ENCODE data around the gene SP5. TPM values are rescaled to one million over a fixed set of nuclear protein-coding genes. Genes with fewer than 3 reads are reported as not detected.

The SP5 gene
- total RNA-seq, 1 donor from 2014 or later: 0.11 TPM

- no peaks in the 10 kb centered on the region for H3K36me3 Mint-ChIP-seq (ENCODE audit: low read depth, unreplicated experiment)
- peaks cover 3% of the 10 kb centered on the region for H3K27me3 Mint-ChIP-seq (ENCODE audit: low read depth, unreplicated experiment)
- no peaks in the 10 kb centered on the region for H3K9me3 ChIP-seq (ENCODE audit: insufficient read depth, low read depth, low read length)
- H3K36me3 ChIP-seq (ENCODE audit: insufficient read depth, low read length): no peaks in the 10 kb centered on the region
- no peaks in the 10 kb centered on the region for H3K79me2 ChIP-seq (ENCODE audit: insufficient read depth, low read length)
- H3K27ac Mint-ChIP-seq (ENCODE audit: unreplicated experiment): no peak overlapping the region
- no peak overlapping the region for H2AFZ ChIP-seq (ENCODE audit: low read depth, low read length)
- TF ChIP-seq CTCF (IDR thresholded peaks at IDR 0.05; ENCODE audit: insufficient read depth, low read depth, low read length) (no peak), EZH2 (IDR thresholded peaks at IDR 0.05; ENCODE audit: insufficient read depth, low read length) (no peak)
- H3K27me3 ChIP-seq (ENCODE audit: insufficient read depth, low read length): peaks cover 2% of the 10 kb centered on the region
- FAIRE-seq (no peak), DNase-seq (ENCODE audit: low read depth) (no peak)
- no peak overlapping the region for H3K4me2 ChIP-seq (ENCODE audit: low read length)
- peaks cover 3% of the 10 kb centered on the region for H3K4me1 Mint-ChIP-seq (ENCODE audit: low read depth, unreplicated experiment)
- no peak overlapping the region for H3K27ac ChIP-seq (ENCODE audit: low read depth, low read length)
- no peak overlapping the region for H3K9ac ChIP-seq (ENCODE audit: low read length)
- H3K4me3 ChIP-seq (ENCODE audit: insufficient read depth, low read depth, low read length): no peak overlapping the region
- H3K4me1 ChIP-seq (ENCODE audit: insufficient read depth, low read length): no peaks in the 10 kb centered on the region
- H4K20me1 ChIP-seq (ENCODE audit: insufficient read depth, low read length): no peaks in the 10 kb centered on the region
- no peak overlapping the region for H3K4me3 Mint-ChIP-seq (ENCODE audit: unreplicated experiment)
- H3K9me3 Mint-ChIP-seq (ENCODE audit: unreplicated experiment): no peaks in the 10 kb centered on the region
Observed at GRCh38 chr2:170764880-170765261, 49.7 kb downstream of the SP5 start.

- H3K27ac ChIP-seq (ENCODE audit: low read depth, low read length): no peak overlapping the region
- no peaks in the 10 kb centered on the region for H3K9me3 Mint-ChIP-seq (ENCODE audit: unreplicated experiment)
Observed at GRCh38 chr2:170766693-170767092, 51.6 kb downstream of the SP5 start.

More at GRCh38 chr2:170766693-170767092, 51.6 kb downstream of the SP5 start:
- no peaks in the 10 kb centered on the region for H3K36me3 Mint-ChIP-seq (ENCODE audit: low read depth, unreplicated experiment)
- no peak for TF ChIP-seq CTCF (IDR thresholded peaks at IDR 0.05; ENCODE audit: insufficient read depth, low read depth, low read length)
- TF ChIP-seq EZH2 (IDR thresholded peaks at IDR 0.05; ENCODE audit: insufficient read depth, low read length): no peak
- Histone ChIP-seq H3K4me1 (ENCODE audit: insufficient read depth, low read length) (peaks cover 7% of the 10 kb centered on the region), H3K4me2 (ENCODE audit: low read length) (no peak overlapping the region), H3K4me3 (ENCODE audit: insufficient read depth, low read depth, low read length) (no peak overlapping the region), H3K9me3 (ENCODE audit: insufficient read depth, low read depth, low read length) (no peaks in the 10 kb centered on the region), H4K20me1 (ENCODE audit: insufficient read depth, low read length) (no peaks in the 10 kb centered on the region), H3K9ac (ENCODE audit: low read length) (no peak overlapping the region), H3K36me3 (ENCODE audit: insufficient read depth, low read length) (no peaks in the 10 kb centered on the region), H2AFZ (ENCODE audit: low read depth, low read length) (no peak overlapping the region), H3K27me3 (ENCODE audit: insufficient read depth, low read length) (peaks cover 9% of the 10 kb centered on the region), H3K79me2 (ENCODE audit: insufficient read depth, low read length) (no peaks in the 10 kb centered on the region)
- peaks cover 3% of the 10 kb centered on the region for H3K27me3 Mint-ChIP-seq (ENCODE audit: low read depth, unreplicated experiment)
- H3K4me3 Mint-ChIP-seq (ENCODE audit: unreplicated experiment): no peak overlapping the region
- FAIRE-seq: no peak
- no peak overlapping the region for H3K27ac Mint-ChIP-seq (ENCODE audit: unreplicated experiment)
- peaks cover 4% of the 10 kb centered on the region for H3K4me1 Mint-ChIP-seq (ENCODE audit: low read depth, unreplicated experiment)
- DNase-seq (ENCODE audit: low read depth): no peak

Other genes starting within 250 kb of the SP5 start
- 1.7 and 1.9 TPM in 2 replicates for gene ERICH2, start 55.0 kb downstream of the SP5 start, total RNA-seq
- 4.5 and 4.7 TPM in 2 replicates for gene GAD1, start 101.5 kb downstream of the SP5 start, total RNA-seq
- 116 and 127 TPM in 2 replicates for gene GORASP2, start 213.9 kb downstream of the SP5 start, total RNA-seq